Lung (tissue), 12 donors: ENCODE results near the gene INTS7. TPM values are rescaled to one million over a fixed set of nuclear protein-coding genes. Genes with fewer than 3 reads are reported as not detected.
"Not testable (repeated sequence)": the region's sequence is repeated elsewhere in the genome, so short reads cannot be mapped to it uniquely, and the experiment has no call there.

Source experiments
- ATAC-seq: fragments of 200-7000 bp; cut with Tn5 transposase; one replicate; pipeline ENCODE4 v1.9.1; 2020; ENCODE audit warnings: moderate number of reproducible peaks; ENCODE audit not compliant: insufficient read depth, low FRiP score
- DNase-seq, 3 donors: peaks; one replicate each; pipeline ENCODE4 v3.0.0-alpha.2; 2013 to 2017
- H3K27ac ChIP-seq, 2 donors: one replicate each; pipeline ENCODE4 v1.5.1; 2013; ENCODE audit warnings: mild to moderate bottlenecking in 2 of 2, moderate library complexity in 2 of 2, control low read depth in 1 of 2, inconsistent platforms in 1 of 2, low read depth in 1 of 2, low read length in 1 of 2
- H3K27me3 ChIP-seq, 3 donors: one replicate each; pipeline ENCODE4 v1.5.1; 2013; ENCODE audit warnings: low read length in 2 of 3; ENCODE audit not compliant: control insufficient read depth in 3 of 3, insufficient read depth in 3 of 3
- H3K36me3 ChIP-seq, 4 donors: one replicate each; pipeline ENCODE4 v1.5.1; 2013; ENCODE audit warnings: low read length in 4 of 4, mild to moderate bottlenecking in 1 of 4, moderate library complexity in 1 of 4; ENCODE audit not compliant: control insufficient read depth in 4 of 4, insufficient read depth in 4 of 4
- H3K4me1 ChIP-seq, 5 donors: one replicate each; pipeline ENCODE4 v1.5.1; 2013; ENCODE audit warnings: low read length in 5 of 5, mild to moderate bottlenecking in 2 of 5, moderate library complexity in 1 of 5; ENCODE audit not compliant: control insufficient read depth in 5 of 5, insufficient read depth in 5 of 5
- H3K4me3 ChIP-seq: one replicate; pipeline ENCODE4 v1.5.1; 2013; ENCODE audit warnings: mild to moderate bottlenecking, control low read depth, moderate library complexity
- H3K9ac ChIP-seq, 2 donors: one replicate each; pipeline ENCODE4 v1.5.1; 2013; ENCODE audit warnings: low read length in 2 of 2, control low read depth in 1 of 2; ENCODE audit not compliant: insufficient read depth in 1 of 2
- H3K9me3 ChIP-seq, 4 donors: one replicate each; pipeline ENCODE4 v1.5.1; 2013; ENCODE audit warnings: low read length in 3 of 4, mild to moderate bottlenecking in 1 of 4, moderate library complexity in 1 of 4; ENCODE audit not compliant: control insufficient read depth in 4 of 4, insufficient read depth in 3 of 4
- WGBS, 2 donors: extraction: QIAGEN DNeasy Blood & Tissue Kit; methylation state at CpG; one replicate each; pipeline ENCODE4 v1.1.7; 2013; 5-methylcytosine and 5-hydroxymethylcytosine counted together
- polyA plus RNA-seq, 2 donors: library from polyadenylated mRNA; stranded (reverse); fragments of 200-250 nt; gene quantifications; one replicate each; pipeline ENCODE4 v1.2.1, GENCODE V29; 2013
- total RNA-seq, 2 donors: library from RNA; depleted of rRNA in 1 of 2; stranded (reverse); fragments of >200 nt in 1 of 2; gene quantifications; one replicate each; pipeline ENCODE4 v1.2.1, GENCODE V29; 2014 to 2021
- TF ChIP-seq, protein P1 (sequence below): IDR thresholded peaks from 2 replicates; pipeline ENCODE4 v1.5.1; 2012; ENCODE audit warnings: mild to moderate bottlenecking; ENCODE audit errors: control extremely low read depth, extremely low read depth
- donor health status: control.
- donor health status: control.
- donor health status: Bipolar disorder and iron deficiency.
- donor health status: healthy.
- donor health status: DM: yes; HTN: yes; CAD: no.

The INTS7 gene
- total and polyA plus RNA-seq, 4 donors, result 6.4 to 18.9 (median 11.8) TPM

DNA sequence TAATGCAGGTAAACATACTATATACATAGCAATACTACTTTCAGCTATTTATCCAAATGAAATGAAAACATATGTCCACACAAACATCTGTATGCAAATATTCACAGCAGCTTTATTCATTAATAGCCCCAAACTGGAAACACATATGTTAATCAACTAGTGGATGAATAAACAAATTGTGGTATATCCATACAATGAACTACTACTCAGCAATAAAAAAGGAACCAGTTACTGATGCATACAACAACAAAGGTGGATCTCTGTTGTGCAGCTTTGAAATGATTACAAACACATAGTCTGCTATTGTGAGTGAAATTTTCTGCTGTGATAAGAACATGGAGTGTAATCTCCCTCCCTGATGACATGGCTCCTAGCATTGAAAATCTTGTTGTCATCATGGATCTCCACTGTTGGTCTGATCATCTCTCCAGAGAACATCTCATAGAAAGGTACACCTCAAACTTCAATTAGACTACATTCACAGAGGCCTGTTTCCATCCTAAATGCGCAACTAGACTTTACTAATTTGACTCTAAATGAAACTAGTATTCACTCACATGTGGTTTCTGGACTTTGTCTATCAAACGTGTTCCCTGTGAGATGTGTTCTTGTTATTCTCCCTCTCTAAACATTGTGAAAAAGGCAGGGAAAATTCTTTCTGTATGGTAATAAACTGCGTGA, 10.7 kb downstream of the INTS7 start:
- Histone ChIP-seq H3K27ac (no peak overlapping the region), H3K4me1 (no peaks in the 10 kb centered on the region), H3K9ac (no peak overlapping the region), H3K36me3 (peaks cover 2 to 10% (median 6%) of the 10 kb centered on the region in 4 donors), H3K4me3 (no peak overlapping the region), H3K9me3 (no peaks in the 10 kb centered on the region), H3K27me3 (no peaks in the 10 kb centered on the region)
- 94 to 98% methylated on average over 3 of the region's 3 CpGs for WGBS, 2 donors
- TF ChIP-seq, protein P1, sequence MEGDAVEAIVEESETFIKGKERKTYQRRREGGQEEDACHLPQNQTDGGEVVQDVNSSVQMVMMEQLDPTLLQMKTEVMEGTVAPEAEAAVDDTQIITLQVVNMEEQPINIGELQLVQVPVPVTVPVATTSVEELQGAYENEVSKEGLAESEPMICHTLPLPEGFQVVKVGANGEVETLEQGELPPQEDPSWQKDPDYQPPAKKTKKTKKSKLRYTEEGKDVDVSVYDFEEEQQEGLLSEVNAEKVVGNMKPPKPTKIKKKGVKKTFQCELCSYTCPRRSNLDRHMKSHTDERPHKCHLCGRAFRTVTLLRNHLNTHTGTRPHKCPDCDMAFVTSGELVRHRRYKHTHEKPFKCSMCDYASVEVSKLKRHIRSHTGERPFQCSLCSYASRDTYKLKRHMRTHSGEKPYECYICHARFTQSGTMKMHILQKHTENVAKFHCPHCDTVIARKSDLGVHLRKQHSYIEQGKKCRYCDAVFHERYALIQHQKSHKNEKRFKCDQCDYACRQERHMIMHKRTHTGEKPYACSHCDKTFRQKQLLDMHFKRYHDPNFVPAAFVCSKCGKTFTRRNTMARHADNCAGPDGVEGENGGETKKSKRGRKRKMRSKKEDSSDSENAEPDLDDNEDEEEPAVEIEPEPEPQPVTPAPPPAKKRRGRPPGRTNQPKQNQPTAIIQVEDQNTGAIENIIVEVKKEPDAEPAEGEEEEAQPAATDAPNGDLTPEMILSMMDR, result no peak
- DNase-seq (no peak), ATAC-seq (no peak)

GRCh38 chr1:212022908-212023307, 12.4 kb downstream of the INTS7 start:
- H3K36me3 ChIP-seq, result peaks cover 2 to 10% (median 6%) of the 10 kb centered on the region in 4 donors
- H3K27me3 ChIP-seq, H3K4me1 ChIP-seq, DNase-seq, H3K9me3 ChIP-seq, H3K9ac ChIP-seq, H3K27ac ChIP-seq, H3K4me3 ChIP-seq, ATAC-seq: not testable (repeated sequence)

DNA sequence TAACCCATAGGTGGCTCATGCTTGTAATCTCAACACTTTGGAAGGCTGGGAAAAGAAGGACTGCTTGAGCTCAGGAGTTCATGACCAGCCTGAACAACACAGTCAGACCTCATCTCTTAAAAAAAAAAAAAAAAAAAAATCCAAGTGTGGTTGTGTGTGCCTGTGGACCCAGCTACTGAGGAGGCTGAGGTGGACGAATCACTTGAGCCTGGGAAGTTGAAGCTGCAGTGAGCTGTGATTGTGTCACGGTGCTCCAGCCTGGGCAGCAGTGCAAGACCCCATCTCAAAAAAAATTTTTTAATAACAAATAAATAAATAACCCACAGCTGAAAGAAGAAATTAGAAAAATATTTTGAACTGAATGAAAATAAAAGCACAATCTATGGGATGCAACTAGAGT, 13.8 kb downstream of the INTS7 start:
- Histone ChIP-seq H3K9me3 (no peaks in the 10 kb centered on the region), H3K36me3 (peaks cover 2 to 12% (median 6%) of the 10 kb centered on the region in 4 donors), H3K4me1 (no peaks in the 10 kb centered on the region), H3K27ac (no peak overlapping the region), H3K4me3 (no peak overlapping the region), H3K27me3 (no peaks in the 10 kb centered on the region), H3K9ac (no peak overlapping the region)
- TF ChIP-seq, protein P1, result no peak
- DNase-seq (no peak), ATAC-seq (no peak)
- 93 to 96% methylated on average over 2 of the region's 2 CpGs for WGBS, 2 donors

GRCh38 chr1:212020975-212021374, 14.4 kb downstream of the INTS7 start:
- no peaks in the 10 kb centered on the region for H3K27me3 ChIP-seq
- no peak for DNase-seq
- H3K27ac ChIP-seq, result no peak overlapping the region
- 89 to 91% methylated on average over 2 of the region's 2 CpGs for WGBS, 2 donors
- H3K36me3 ChIP-seq, result peaks cover 0 to 18% (median 8%) of the 10 kb centered on the region in 4 donors
- TF ChIP-seq, protein P1, result no peak
- no peaks in the 10 kb centered on the region for H3K9me3 ChIP-seq
- H3K4me1 ChIP-seq, result no peaks in the 10 kb centered on the region
- H3K9ac ChIP-seq, result no peak overlapping the region
- H3K4me3 ChIP-seq, result no peak overlapping the region
- no peak for ATAC-seq
